Gastrocnemius medialis (tissue), 4 donors: ENCODE results near the gene SCN9A.
"Not testable (repeated sequence)": the region's sequence is repeated elsewhere in the genome, so short reads cannot be mapped to it uniquely, and the experiment has no call there.

Experiments used
- CTCF ChIP-seq, 5 experiments: fragments of 450-650 bp in 3 of 5; fragments of 200-600 bp in 2 of 5; sonication (generic) in 2 of 5; IDR thresholded peaks in 4 of 5; conservative IDR thresholded peaks in 1 of 5; 1 replicate in 4 of 5; 2 replicates in 1 of 5; pipeline ENCODE4 v1.5.1; 2016 to 2019; ENCODE audit warnings: antibody characterized with exemption in 5 of 5, mild to moderate bottlenecking in 3 of 5, moderate library complexity in 3 of 5
- POLR2A ChIP-seq, 2 donors: fragments of 450-650 bp; IDR thresholded peaks; one replicate each; pipeline ENCODE4 v1.6.1; 2017; ENCODE audit warnings: antibody characterized with exemption in 2 of 2, mild to moderate bottlenecking in 2 of 2, moderate library complexity in 2 of 2

- TF ChIP-seq CTCF (IDR thresholded peaks at IDR 0.05 in 4 of 5, conservative IDR thresholded peaks at IDR 0.05 in 1 of 5); POLR2A (IDR thresholded peaks at IDR 0.05): not testable (repeated sequence)
Observed at GRCh38 chr2:166312863-166313262, 62.9 kb downstream of the SCN9A start.
